Neutrophil (primary cell): ENCODE data around the gene DIRAS1.

Source experiments
- H3K27ac ChIP-seq: fragments of 200-600 bp; sonication (generic); 2 replicates; pipeline ENCODE4 v1.5.1; 2016; ENCODE audit warnings: mild to moderate bottlenecking, moderate library complexity
- H3K27me3 ChIP-seq: fragments of 200-600 bp; sonication (generic); 2 replicates; pipeline ENCODE4 v1.6.0; 2016; ENCODE audit warnings: mild to moderate bottlenecking
- H3K36me3 ChIP-seq: fragments of 200-600 bp; sonication (generic); 2 replicates; pipeline ENCODE4 v1.5.1; 2017
- H3K4me1 ChIP-seq, 2 experiments: fragments of 200-600 bp in 1 of 2; sonication (generic) in 1 of 2; 1 replicate in 1 of 2; 2 replicates in 1 of 2; pipeline versions ENCODE4 v1.5.1 to v1.6.1; 2013 to 2016; ENCODE audit warnings: low read depth in 1 of 2, low read length in 1 of 2, mild to moderate bottlenecking in 1 of 2, moderate library complexity in 1 of 2; ENCODE audit not compliant: control insufficient read depth in 1 of 2, insufficient read depth in 1 of 2
- H3K4me3 ChIP-seq, 2 experiments: fragments of 200-600 bp in 1 of 2; sonication (generic) in 1 of 2; 1 replicate in 1 of 2; 2 replicates in 1 of 2; pipeline ENCODE4 v1.5.1; 2013 to 2016; ENCODE audit warnings: low read depth in 1 of 2, low read length in 1 of 2, mild to moderate bottlenecking in 1 of 2, moderate library complexity in 1 of 2
- H3K9me3 ChIP-seq: fragments of 200-600 bp; sonication (generic); 2 replicates; pipeline ENCODE4 v1.5.1; 2016
- CTCF ChIP-seq: fragments of 200-600 bp; sonication (generic); IDR thresholded peaks from 2 replicates; pipeline ENCODE4 v1.5.1; 2016; ENCODE audit warnings: antibody characterized with exemption

The DIRAS1 gene

GRCh38 chr19:2728783-2729387, 7.7 kb upstream of the DIRAS1 start:
- Histone ChIP-seq H3K9me3 (no peaks in the 10 kb centered on the region), H3K27me3 (peaks cover 49% of the 10 kb centered on the region), H3K27ac (no peak overlapping the region), H3K4me1 (no peaks in the 10 kb centered on the region), H3K4me3 (no peak overlapping the region), H3K36me3 (peaks cover 34% of the 10 kb centered on the region)
- TF ChIP-seq CTCF = no peak

- Histone ChIP-seq H3K4me1 (no peaks in the 10 kb centered on the region), H3K9me3 (no peaks in the 10 kb centered on the region), H3K27ac (no peak overlapping the region), H3K36me3 (peaks cover 21% of the 10 kb centered on the region), H3K27me3 (peaks cover 62% of the 10 kb centered on the region), H3K4me3 (no peak overlapping the region)
- TF ChIP-seq CTCF = no peak
Measured at GRCh38 chr19:2727640-2727944, 6.4 kb upstream of the DIRAS1 start.

GRCh38 chr19:2726904-2727639, 5.9 kb upstream of the DIRAS1 start:
- Histone ChIP-seq H3K27me3 (peaks cover 67% of the 10 kb centered on the region), H3K4me3 (no peak overlapping the region), H3K9me3 (no peaks in the 10 kb centered on the region), H3K27ac (no peak overlapping the region), H3K36me3 (peaks cover 16% of the 10 kb centered on the region), H3K4me1 (no peaks in the 10 kb centered on the region)
- no peak for TF ChIP-seq CTCF

- Histone ChIP-seq H3K4me3 (no peak overlapping the region), H3K36me3 (peaks cover 8% of the 10 kb centered on the region), H3K9me3 (no peaks in the 10 kb centered on the region), H3K27me3 (peaks cover 74% of the 10 kb centered on the region), H3K4me1 (peaks cover 0 to 4% of the 10 kb centered on the region in 2 experiments), H3K27ac (no peak overlapping the region)
- no peak for TF ChIP-seq CTCF
Measured at GRCh38 chr19:2726160-2726855, 5.1 kb upstream of the DIRAS1 start.

GRCh38 chr19:2724148-2724557, 3.0 kb upstream of the DIRAS1 start:
- no peak overlapping the region for H3K27ac ChIP-seq
- H3K36me3 ChIP-seq = no peaks in the 10 kb centered on the region
- H3K27me3 ChIP-seq = peaks cover 95% of the 10 kb centered on the region
- peaks cover 0 to 4% of the 10 kb centered on the region in 2 experiments for H3K4me1 ChIP-seq
- no peak for TF ChIP-seq CTCF
- H3K9me3 ChIP-seq = no peaks in the 10 kb centered on the region
- no peak overlapping the region for H3K4me3 ChIP-seq
